Heart left ventricle (tissue), 13 donors: Measurements from ENCODE around the gene CHID1.

ENCODE experiments used
- CTCF ChIP-seq, 12 donors: fragments of 200-600 bp; sonication (generic) in 4 of 12; IDR thresholded peaks; one replicate each; pipeline versions ENCODE4 v1.5.0 to v1.8.0; 2018 to 2022; ENCODE audit warnings: antibody characterized with exemption in 12 of 12, mild to moderate bottlenecking in 5 of 12
- POLR2A ChIP-seq, 2 donors: fragments of 450-650 bp; IDR thresholded peaks; one replicate each; pipeline ENCODE4 v1.6.1; 2017; ENCODE audit warnings: antibody characterized with exemption in 2 of 2, mild to moderate bottlenecking in 2 of 2, moderate library complexity in 2 of 2
- donor health status: ischemic (EF 13 %, LVEDD 7.1; RV severe dilation, severe dysfunction).
- donor health status: DM: no; HTN: yes; CAD: no.
- donor health status: DM: no; HTN: no; CAD: no.
- donor health status: ischemic (EF 25% LVEDD 6.9; RV normal size, moderate dysfunction).
- donor health status: ischemic (EF 25% LVEDD 5.7; RV mildly dilated, moderate dysfunction).
- donor health status: ischemic (EF 35%, LVEDD 5.7; RV mildly dilated, moderate dysfunction).
- donor health status: nonischemic (EF 11% LVEDD 7.7; RV severe dilation, severe dysfunction).
- donor health status: DM: yes; HTN: yes; CAD: no.
- donor health status: PGD.
- donor health status: ischemic (EF 29% LVEDD 5.4; RV normal size, mild dysfunction).
- donor health status: nonischemic (EF 23%, LVEDD 6.1; RV moderate dilation, normal function).

- TF ChIP-seq CTCF (IDR thresholded peaks at IDR 0.05) (no peak), POLR2A (IDR thresholded peaks at IDR 0.05) (no peak)
These were observed 25.6 kb upstream of the CHID1 start for GRCh38 chr11:936199-936598.
